ENCODE results near the gene ASGR1. TPM values are rescaled to one million over a fixed set of nuclear protein-coding genes. Genes with fewer than 3 reads are reported as not detected.

The ASGR1 gene
- total and polyA plus RNA-seq, 12 donors = 0.32 to 1.2 (median 0.58) TPM; not detected in 2

DNA sequence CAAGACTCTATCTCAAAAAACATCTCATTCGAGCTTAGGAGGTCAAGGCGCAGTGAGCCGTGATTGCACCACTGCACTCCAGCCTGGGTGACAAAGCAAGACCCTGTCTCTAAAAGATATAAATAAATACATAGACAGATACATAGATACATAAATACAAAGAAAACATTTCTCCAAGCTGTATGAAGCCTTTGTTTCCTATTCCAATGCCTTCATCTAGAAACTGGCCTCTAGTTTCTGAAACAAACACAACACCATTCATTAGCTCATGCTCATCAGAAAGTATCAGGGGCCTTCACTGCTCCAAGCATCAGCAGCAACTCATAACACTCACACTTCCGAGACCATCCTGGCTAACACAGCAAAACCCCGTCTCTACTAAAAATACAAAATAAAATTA lies 54.2 kb downstream of the ASGR1 start:
- peaks cover 0 to 37% (median 0%) of the 10 kb centered on the region in 9 donors for H3K4me1 ChIP-seq
- H3K4me3 ChIP-seq = no peak overlapping the region
- 85 to 87% methylated on average over 5 of the region's 5 CpGs for WGBS, 2 donors
- intact Hi-C loops (cut with DNase I) = loop anchor here in 1 of 10 donors (5.0 kb wide), 1 partner anchor 43 kb away; the partner anchor contains the start of gene CLEC10A
- TF ChIP-seq, protein P1, sequence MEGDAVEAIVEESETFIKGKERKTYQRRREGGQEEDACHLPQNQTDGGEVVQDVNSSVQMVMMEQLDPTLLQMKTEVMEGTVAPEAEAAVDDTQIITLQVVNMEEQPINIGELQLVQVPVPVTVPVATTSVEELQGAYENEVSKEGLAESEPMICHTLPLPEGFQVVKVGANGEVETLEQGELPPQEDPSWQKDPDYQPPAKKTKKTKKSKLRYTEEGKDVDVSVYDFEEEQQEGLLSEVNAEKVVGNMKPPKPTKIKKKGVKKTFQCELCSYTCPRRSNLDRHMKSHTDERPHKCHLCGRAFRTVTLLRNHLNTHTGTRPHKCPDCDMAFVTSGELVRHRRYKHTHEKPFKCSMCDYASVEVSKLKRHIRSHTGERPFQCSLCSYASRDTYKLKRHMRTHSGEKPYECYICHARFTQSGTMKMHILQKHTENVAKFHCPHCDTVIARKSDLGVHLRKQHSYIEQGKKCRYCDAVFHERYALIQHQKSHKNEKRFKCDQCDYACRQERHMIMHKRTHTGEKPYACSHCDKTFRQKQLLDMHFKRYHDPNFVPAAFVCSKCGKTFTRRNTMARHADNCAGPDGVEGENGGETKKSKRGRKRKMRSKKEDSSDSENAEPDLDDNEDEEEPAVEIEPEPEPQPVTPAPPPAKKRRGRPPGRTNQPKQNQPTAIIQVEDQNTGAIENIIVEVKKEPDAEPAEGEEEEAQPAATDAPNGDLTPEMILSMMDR (IDR thresholded peaks at IDR 0.05) = no peak
- H3K27me3 ChIP-seq = peaks cover 0 to 44% (median 26%) of the 10 kb centered on the region in 7 donors
- no peak overlapping the region for H3K27ac ChIP-seq
- no peaks in the 10 kb centered on the region for H3K9me3 ChIP-seq
- ATAC-seq = no peak
- H3K36me3 ChIP-seq = no peaks in the 10 kb centered on the region
- no peak for DNase-seq

DNA sequence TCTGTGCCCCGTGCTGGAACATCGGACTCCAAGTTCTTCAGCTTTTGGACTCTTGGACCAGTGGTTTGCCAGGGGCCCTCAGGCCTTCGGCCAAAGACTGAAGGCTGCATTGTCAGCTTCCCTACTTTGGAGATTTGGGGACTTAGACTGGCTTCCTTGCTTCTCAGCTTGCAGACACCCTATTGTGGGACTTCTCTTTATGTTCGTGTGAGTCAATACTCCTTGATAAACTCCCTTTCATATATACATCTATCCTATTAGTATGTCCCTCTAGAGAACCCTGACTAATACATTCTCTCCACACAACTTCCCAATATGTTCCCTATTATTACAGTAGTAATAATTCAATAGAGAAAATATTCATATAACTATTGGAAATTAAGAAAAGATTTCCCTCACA lies 55.3 kb downstream of the ASGR1 start:
- Histone ChIP-seq H3K27me3 (peaks cover 0 to 43% (median 23%) of the 10 kb centered on the region in 7 donors), H3K9me3 (no peaks in the 10 kb centered on the region), H3K4me3 (no peak overlapping the region), H3K27ac (no peak overlapping the region), H3K36me3 (no peaks in the 10 kb centered on the region), H3K4me1 (peaks cover 0 to 47% (median 0%) of the 10 kb centered on the region in 9 donors)
- ATAC-seq = no peak
- 85 to 90% methylated on average over 4 of the region's 4 CpGs for WGBS, 2 donors
- intact Hi-C loops (cut with DNase I) = loop anchor here in 1 of 10 donors (5.0 kb wide), 1 partner anchor 42 kb away; the partner anchor contains the start of gene CLEC10A
- no peak for DNase-seq
- TF ChIP-seq, protein P1 (IDR thresholded peaks at IDR 0.05) = no peak

Small RNA genes lying within 50 kb of the gene (microRNA-seq; reads per million reads assigned to microRNA genes)
- 1,035 to 1,067 reads per million in 2 donors for gene MIR324

Other genes with a start within 250 kb of the ASGR1 start
- gene ALOX12, start 183.3 kb downstream of the ASGR1 start, total RNA-seq = under 1 TPM in 1 of 10 donors, not detected in 9; 0.11 TPM
- under 1 TPM in 1 of 2 donors, not detected in 1; 0.04 TPM for gene ALOX12, start 183.3 kb downstream of the ASGR1 start, polyA plus RNA-seq
- gene RNASEK, start 166.7 kb downstream of the ASGR1 start, total RNA-seq = 100 to 1,000 TPM; 144 to 241 (median 160) TPM
- 100 to 1,000 TPM; 220 to 429 TPM for gene RNASEK, start 166.7 kb downstream of the ASGR1 start, polyA plus RNA-seq
- 10 to 100 TPM in 8 of 10 donors, 1 to 10 TPM in 2; 9.6 to 35.4 (median 18.3) TPM for gene BCL6B, start 156.3 kb downstream of the ASGR1 start, total RNA-seq
- 1 to 10 TPM; 9.5 to 9.7 TPM for gene BCL6B, start 156.3 kb downstream of the ASGR1 start, polyA plus RNA-seq
- 1 to 10 TPM in 9 of 10 donors, under 1 TPM in 1; 0.70 to 2.1 (median 1.5) TPM for gene SLC16A13, start 143.4 kb downstream of the ASGR1 start, total RNA-seq
- gene SLC16A13, start 143.4 kb downstream of the ASGR1 start, polyA plus RNA-seq = 1 to 10 TPM; 1.1 to 2.0 TPM
- 1 to 10 TPM in 1 of 10 donors, under 1 TPM in 9; 0.19 to 1.1 (median 0.48) TPM for gene SLC16A11, start 135.3 kb downstream of the ASGR1 start, total RNA-seq
- gene SLC16A11, start 135.3 kb downstream of the ASGR1 start, polyA plus RNA-seq = 1 to 10 TPM in 1 of 2 donors, under 1 TPM in 1; 0.78 to 2.1 TPM
- 10 to 100 TPM in 1 of 10 donors, 1 to 10 TPM in 9; 1.4 to 26.3 (median 2.1) TPM for gene CLEC10A, start 99.1 kb downstream of the ASGR1 start, total RNA-seq
- 1 to 10 TPM; 2.5 to 3.4 TPM for gene CLEC10A, start 99.1 kb downstream of the ASGR1 start, polyA plus RNA-seq
- under 1 TPM in 5 of 10 donors, not detected in 5; 0.16 to 0.54 (median 0.25) TPM for gene ASGR2, start 64.5 kb downstream of the ASGR1 start, total RNA-seq
- under 1 TPM in 1 of 2 donors, not detected in 1; 0.41 TPM for gene ASGR2, start 64.5 kb downstream of the ASGR1 start, polyA plus RNA-seq
- 10 to 100 TPM; 13.0 to 22.1 (median 16.7) TPM for gene DLG4, start 40.5 kb upstream of the ASGR1 start, total RNA-seq
- gene DLG4, start 40.5 kb upstream of the ASGR1 start, polyA plus RNA-seq = 10 to 100 TPM in 1 of 2 donors, 1 to 10 TPM in 1; 5.4 to 27.8 TPM
- 1,000 to 10,000 TPM in 7 of 10 donors, 100 to 1,000 TPM in 3; 951 to 2,054 (median 1,322) TPM for gene ACADVL, start 40.6 kb upstream of the ASGR1 start, total RNA-seq
- 1,000 to 10,000 TPM in 1 of 2 donors, 100 to 1,000 TPM in 1; 807 to 4,806 TPM for gene ACADVL, start 40.6 kb upstream of the ASGR1 start, polyA plus RNA-seq
- gene DVL2, start 55.1 kb upstream of the ASGR1 start, total RNA-seq = 10 to 100 TPM; 14.1 to 25.6 (median 18.0) TPM
- 10 to 100 TPM in 1 of 2 donors, 1 to 10 TPM in 1; 10.0 to 23.0 TPM for gene DVL2, start 55.1 kb upstream of the ASGR1 start, polyA plus RNA-seq
- 10 to 100 TPM; 17.7 to 24.5 (median 22.6) TPM for gene PHF23, start 60.1 kb upstream of the ASGR1 start, total RNA-seq
- 10 to 100 TPM; 16.1 to 25.0 TPM for gene PHF23, start 60.1 kb upstream of the ASGR1 start, polyA plus RNA-seq
- gene GABARAP, start 63.1 kb upstream of the ASGR1 start, total RNA-seq = 100 to 1,000 TPM; 440 to 567 (median 501) TPM
- 100 to 1,000 TPM; 540 to 733 TPM for gene GABARAP, start 63.1 kb upstream of the ASGR1 start, polyA plus RNA-seq
- 100 to 1,000 TPM in 8 of 10 donors, 10 to 100 TPM in 2; 94.6 to 135 (median 110) TPM for gene CTDNEP1, start 72.4 kb upstream of the ASGR1 start, total RNA-seq
- gene CTDNEP1, start 72.4 kb upstream of the ASGR1 start, polyA plus RNA-seq = 100 to 1,000 TPM in 1 of 2 donors, 10 to 100 TPM in 1; 56.3 to 116 TPM
- gene ELP5, start 72.8 kb upstream of the ASGR1 start, total RNA-seq = 100 to 1,000 TPM in 1 of 10 donors, 10 to 100 TPM in 9; 30.8 to 110 (median 54.8) TPM
- gene ELP5, start 72.8 kb upstream of the ASGR1 start, polyA plus RNA-seq = 10 to 100 TPM; 29.0 to 41.4 TPM
- gene CLDN7, start 83.1 kb upstream of the ASGR1 start, total RNA-seq = 1 to 10 TPM in 3 of 10 donors, under 1 TPM in 7; 0.39 to 2.5 (median 0.80) TPM
- 1 to 10 TPM; 1.3 to 1.6 TPM for gene CLDN7, start 83.1 kb upstream of the ASGR1 start, polyA plus RNA-seq
- 100 to 1,000 TPM in 9 of 10 donors, 10 to 100 TPM in 1; 98.1 to 186 (median 177) TPM for gene SLC2A4, start 102.3 kb upstream of the ASGR1 start, total RNA-seq
- gene SLC2A4, start 102.3 kb upstream of the ASGR1 start, polyA plus RNA-seq = 100 to 1,000 TPM in 1 of 2 donors, 10 to 100 TPM in 1; 41.8 to 140 TPM
- 1 to 10 TPM in 7 of 10 donors, under 1 TPM in 3; 0.42 to 1.9 (median 1.2) TPM for gene YBX2, start 115.3 kb upstream of the ASGR1 start, total RNA-seq
- 1 to 10 TPM in 1 of 2 donors, under 1 TPM in 1; 0.49 to 2.6 TPM for gene YBX2, start 115.3 kb upstream of the ASGR1 start, polyA plus RNA-seq
- gene EIF5A, start 128.3 kb upstream of the ASGR1 start, total RNA-seq = 100 to 1,000 TPM; 197 to 444 (median 248) TPM
- gene EIF5A, start 128.3 kb upstream of the ASGR1 start, polyA plus RNA-seq = 100 to 1,000 TPM; 457 to 716 TPM
- gene GPS2, start 136.0 kb upstream of the ASGR1 start, total RNA-seq = 10 to 100 TPM; 49.1 to 81.1 (median 57.4) TPM
- gene GPS2, start 136.0 kb upstream of the ASGR1 start, polyA plus RNA-seq = 100 to 1,000 TPM; 103 to 105 TPM
- gene NEURL4, start 150.0 kb upstream of the ASGR1 start, total RNA-seq = 10 to 100 TPM; 21.7 to 45.9 (median 28.7) TPM
- gene NEURL4, start 150.0 kb upstream of the ASGR1 start, polyA plus RNA-seq = 10 to 100 TPM; 22.4 to 55.5 TPM
- gene ACAP1, start 157.2 kb upstream of the ASGR1 start, total RNA-seq = 10 to 100 TPM in 7 of 10 donors, 1 to 10 TPM in 3; 7.4 to 23.4 (median 16.7) TPM
- gene ACAP1, start 157.2 kb upstream of the ASGR1 start, polyA plus RNA-seq = 1 to 10 TPM; 2.4 to 9.7 TPM
- 1 to 10 TPM; 4.3 to 8.5 (median 5.3) TPM for gene KCTD11, start 172.8 kb upstream of the ASGR1 start, total RNA-seq
- 1 to 10 TPM; 4.5 to 6.6 TPM for gene KCTD11, start 172.8 kb upstream of the ASGR1 start, polyA plus RNA-seq
- under 1 TPM in 1 of 10 donors, not detected in 9; 0.39 TPM for gene TMEM95, start 175.8 kb upstream of the ASGR1 start, total RNA-seq
- not detected for gene TMEM95, start 175.8 kb upstream of the ASGR1 start, polyA plus RNA-seq
- gene TNK1, start 201.7 kb upstream of the ASGR1 start, total RNA-seq = 1 to 10 TPM; 1.1 to 4.4 (median 2.1) TPM
- gene TNK1, start 201.7 kb upstream of the ASGR1 start, polyA plus RNA-seq = 1 to 10 TPM; 1.9 to 3.5 TPM
- gene PLSCR3, start 215.2 kb upstream of the ASGR1 start, total RNA-seq = 10 to 100 TPM; 14.4 to 28.7 (median 17.1) TPM
- 10 to 100 TPM; 23.3 to 32.9 TPM for gene PLSCR3, start 215.2 kb upstream of the ASGR1 start, polyA plus RNA-seq
- 10 to 100 TPM; 61.8 to 83.2 (median 74.2) TPM for gene TMEM256, start 224.7 kb upstream of the ASGR1 start, total RNA-seq
- 100 to 1,000 TPM in 1 of 2 donors, 10 to 100 TPM in 1; 89.1 to 169 TPM for gene TMEM256, start 224.7 kb upstream of the ASGR1 start, polyA plus RNA-seq
- gene NLGN2, start 228.5 kb upstream of the ASGR1 start, total RNA-seq = 10 to 100 TPM in 2 of 10 donors, 1 to 10 TPM in 8; 3.6 to 15.8 (median 6.4) TPM
- gene NLGN2, start 228.5 kb upstream of the ASGR1 start, polyA plus RNA-seq = 1 to 10 TPM; 7.3 to 7.6 TPM
- not detected for gene SPEM1, start 241.0 kb upstream of the ASGR1 start, total RNA-seq
- gene SPEM1, start 241.0 kb upstream of the ASGR1 start, polyA plus RNA-seq = not detected
- gene SPEM2, start 246.2 kb upstream of the ASGR1 start, total RNA-seq = not detected
- gene SPEM2, start 246.2 kb upstream of the ASGR1 start, polyA plus RNA-seq = not detected
- not detected for gene SPEM3, start 249.5 kb upstream of the ASGR1 start, total RNA-seq
- gene SPEM3, start 249.5 kb upstream of the ASGR1 start, polyA plus RNA-seq = not detected

Measured in heart right ventricle (tissue), 16 donors.